HepG2 (cell line): ENCODE data around the gene TBX21. TPM values are rescaled to one million over a fixed set of nuclear protein-coding genes. Genes with fewer than 3 reads are reported as not detected.

Experiments
- ARID2 ChIP-seq: sonication (generic); formaldehyde crosslinking; IDR thresholded peaks from 2 replicates; pipeline ENCODE4 v1.8.1; 2022; ENCODE audit warnings: mild to moderate bottlenecking, missing genetic modification reagents, borderline replicate concordance
- CHCHD3 ChIP-seq: sonication (generic); formaldehyde crosslinking; IDR thresholded peaks from 2 replicates; pipeline ENCODE4 v1.8.0; 2022; ENCODE audit warnings: mild to moderate bottlenecking, missing genetic modification reagents, moderate library complexity
- GTF2F1 ChIP-seq: fragments of 150-350 bp; IDR thresholded peaks from 2 replicates; pipeline ENCODE4 v1.6.1; 2014; ENCODE audit warnings: low read length
- HNRNPL ChIP-seq: fragments of 200-400 bp; formaldehyde crosslinking; IDR thresholded peaks from 2 replicates; pipeline ENCODE4 v1.6.1; 2017; ENCODE audit warnings: mild to moderate bottlenecking, low read depth, low read length
- HOXA9 ChIP-seq: sonication (generic); formaldehyde crosslinking; IDR thresholded peaks from 2 replicates; pipeline ENCODE4 v1.8.1; 2022; ENCODE audit warnings: missing genetic modification reagents, mild to moderate bottlenecking, moderate library complexity, borderline replicate concordance
- KDM2A ChIP-seq: sonication (generic); formaldehyde crosslinking; IDR thresholded peaks from 2 replicates; pipeline ENCODE4 v1.4.0; 2020; ENCODE audit warnings: low read depth, missing genetic modification reagents, borderline replicate concordance
- NFIB ChIP-seq: sonication (generic); formaldehyde crosslinking; IDR thresholded peaks from 2 replicates; pipeline ENCODE4 v1.9.0; 2021; ENCODE audit warnings: missing genetic modification reagents, mild to moderate bottlenecking, borderline replicate concordance
- TRIM24 ChIP-seq: sonication (generic); formaldehyde crosslinking; IDR thresholded peaks from 2 replicates; pipeline ENCODE4 v1.8.0; 2022; ENCODE audit warnings: mild to moderate bottlenecking, missing genetic modification reagents
- ZNF431 ChIP-seq: sonication (generic); formaldehyde crosslinking; IDR thresholded peaks from 2 replicates; pipeline ENCODE4 v1.9.0; 2022; ENCODE audit warnings: missing genetic modification reagents, low read depth, mild to moderate bottlenecking, borderline replicate concordance
- ZNF432 ChIP-seq: sonication (generic); formaldehyde crosslinking; IDR thresholded peaks from 2 replicates; pipeline ENCODE4 v1.5.0; 2020; ENCODE audit warnings: missing genetic modification reagents, mild to moderate bottlenecking, borderline replicate concordance
- ZNF607 ChIP-seq: sonication (generic); formaldehyde crosslinking; IDR thresholded peaks from 2 replicates; pipeline ENCODE4 v1.5.1; 2020; ENCODE audit warnings: missing genetic modification reagents, mild to moderate bottlenecking, borderline replicate concordance
- ZNF777 ChIP-seq: sonication (generic); formaldehyde crosslinking; IDR thresholded peaks from 2 replicates; pipeline ENCODE4 v1.4.0; 2020; ENCODE audit warnings: missing genetic modification reagents
- polyA plus RNA-seq, 8 experiments: library from polyadenylated mRNA; depleted of rRNA in 3 of 8; stranded (reverse) in 7 of 8; unstranded in 1 of 8; fragments of >200 nt; fragmentation: Illumina TruSeq in 4 of 8; extraction: Trizol in 4 of 8; gene quantifications; 2 replicates each; pipeline versions ENCODE4 v1.2.1 to v1.2.3, GENCODE V29; 2011 to 2016; ENCODE audit warnings: low read depth in 4 of 8, missing spikeins in 1 of 8, mixed read lengths in 1 of 8; ENCODE audit not compliant: insufficient read depth in 1 of 8
- total RNA-seq, 5 experiments: library from RNA; depleted of rRNA; stranded (reverse); fragments of >200 nt; fragmentation: Illumina TruSeq; extraction: Trizol; gene quantifications; 2 replicates each; pipeline ENCODE4 v1.2.3, GENCODE V29; 2016; ENCODE audit warnings: low read depth in 1 of 5
- TF ChIP-seq, protein P1 (sequence below): sonication (generic); formaldehyde crosslinking; IDR thresholded peaks from 2 replicates; pipeline ENCODE4; 2020; ENCODE audit warnings: missing genetic modification reagents, mild to moderate bottlenecking, borderline replicate concordance
- TF ChIP-seq, protein P2 (sequence below): sonication (generic); formaldehyde crosslinking; IDR thresholded peaks from 2 replicates; pipeline ENCODE4 v1.4.0; 2020; ENCODE audit warnings: missing genetic modification reagents, borderline replicate concordance
- TF ChIP-seq, protein P3 (sequence below): sonication (generic); formaldehyde crosslinking; IDR thresholded peaks from 2 replicates; pipeline ENCODE4 v1.4.0; 2020; ENCODE audit warnings: mild to moderate bottlenecking, missing genetic modification reagents
- TF ChIP-seq, protein P4 (sequence below): sonication (generic); formaldehyde crosslinking; IDR thresholded peaks from 2 replicates; pipeline ENCODE4 v1.5.0; 2020; ENCODE audit warnings: missing genetic modification reagents, mild to moderate bottlenecking, borderline replicate concordance
- TF ChIP-seq, protein P5 (sequence below): sonication (generic); formaldehyde crosslinking; IDR thresholded peaks from 2 replicates; pipeline ENCODE4 v1.8.0; 2022; ENCODE audit warnings: mild to moderate bottlenecking, missing genetic modification reagents

Gene TBX21
- total and polyA plus RNA-seq, 2 of the 13 experiments (the other 11 are each of a cell fraction or from before 2014, with no cell fraction given), result not detected

DNA sequence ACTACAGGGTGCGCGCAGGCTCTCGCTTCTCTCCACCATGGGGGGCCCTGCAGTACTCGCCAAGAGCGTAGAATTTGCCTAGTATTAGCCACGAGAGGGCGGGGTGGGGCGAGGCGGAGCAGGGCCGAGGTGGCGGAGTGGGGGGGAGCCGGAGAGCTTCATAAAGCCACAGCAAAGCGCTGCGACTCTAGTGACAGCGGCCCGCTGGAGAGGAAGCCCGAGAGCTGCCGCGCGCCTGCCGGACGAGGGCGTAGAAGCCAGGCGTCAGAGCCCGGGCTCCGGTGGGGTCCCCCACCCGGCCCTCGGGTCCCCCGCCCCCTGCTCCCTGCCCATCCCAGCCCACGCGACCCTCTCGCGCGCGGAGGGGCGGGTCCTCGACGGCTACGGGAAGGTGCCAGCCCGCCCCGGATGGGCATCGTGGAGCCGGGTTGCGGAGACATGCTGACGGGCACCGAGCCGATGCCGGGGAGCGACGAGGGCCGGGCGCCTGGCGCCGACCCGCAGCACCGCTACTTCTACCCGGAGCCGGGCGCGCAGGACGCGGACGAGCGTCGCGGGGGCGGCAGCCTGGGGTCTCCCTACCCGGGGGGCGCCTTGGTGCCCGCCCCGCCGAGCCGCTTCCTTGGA is at the start of gene TBX21 (continued):
- TF ChIP-seq, protein P1, sequence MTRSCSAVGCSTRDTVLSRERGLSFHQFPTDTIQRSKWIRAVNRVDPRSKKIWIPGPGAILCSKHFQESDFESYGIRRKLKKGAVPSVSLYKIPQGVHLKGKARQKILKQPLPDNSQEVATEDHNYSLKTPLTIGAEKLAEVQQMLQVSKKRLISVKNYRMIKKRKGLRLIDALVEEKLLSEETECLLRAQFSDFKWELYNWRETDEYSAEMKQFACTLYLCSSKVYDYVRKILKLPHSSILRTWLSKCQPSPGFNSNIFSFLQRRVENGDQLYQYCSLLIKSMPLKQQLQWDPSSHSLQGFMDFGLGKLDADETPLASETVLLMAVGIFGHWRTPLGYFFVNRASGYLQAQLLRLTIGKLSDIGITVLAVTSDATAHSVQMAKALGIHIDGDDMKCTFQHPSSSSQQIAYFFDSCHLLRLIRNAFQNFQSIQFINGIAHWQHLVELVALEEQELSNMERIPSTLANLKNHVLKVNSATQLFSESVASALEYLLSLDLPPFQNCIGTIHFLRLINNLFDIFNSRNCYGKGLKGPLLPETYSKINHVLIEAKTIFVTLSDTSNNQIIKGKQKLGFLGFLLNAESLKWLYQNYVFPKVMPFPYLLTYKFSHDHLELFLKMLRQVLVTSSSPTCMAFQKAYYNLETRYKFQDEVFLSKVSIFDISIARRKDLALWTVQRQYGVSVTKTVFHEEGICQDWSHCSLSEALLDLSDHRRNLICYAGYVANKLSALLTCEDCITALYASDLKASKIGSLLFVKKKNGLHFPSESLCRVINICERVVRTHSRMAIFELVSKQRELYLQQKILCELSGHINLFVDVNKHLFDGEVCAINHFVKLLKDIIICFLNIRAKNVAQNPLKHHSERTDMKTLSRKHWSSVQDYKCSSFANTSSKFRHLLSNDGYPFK, result 0 out of 2 replicates have a peak, but pooled peaks have one; percentile 14
- no peak for TF ChIP-seq GTF2F1
- TF ChIP-seq, protein P2, sequence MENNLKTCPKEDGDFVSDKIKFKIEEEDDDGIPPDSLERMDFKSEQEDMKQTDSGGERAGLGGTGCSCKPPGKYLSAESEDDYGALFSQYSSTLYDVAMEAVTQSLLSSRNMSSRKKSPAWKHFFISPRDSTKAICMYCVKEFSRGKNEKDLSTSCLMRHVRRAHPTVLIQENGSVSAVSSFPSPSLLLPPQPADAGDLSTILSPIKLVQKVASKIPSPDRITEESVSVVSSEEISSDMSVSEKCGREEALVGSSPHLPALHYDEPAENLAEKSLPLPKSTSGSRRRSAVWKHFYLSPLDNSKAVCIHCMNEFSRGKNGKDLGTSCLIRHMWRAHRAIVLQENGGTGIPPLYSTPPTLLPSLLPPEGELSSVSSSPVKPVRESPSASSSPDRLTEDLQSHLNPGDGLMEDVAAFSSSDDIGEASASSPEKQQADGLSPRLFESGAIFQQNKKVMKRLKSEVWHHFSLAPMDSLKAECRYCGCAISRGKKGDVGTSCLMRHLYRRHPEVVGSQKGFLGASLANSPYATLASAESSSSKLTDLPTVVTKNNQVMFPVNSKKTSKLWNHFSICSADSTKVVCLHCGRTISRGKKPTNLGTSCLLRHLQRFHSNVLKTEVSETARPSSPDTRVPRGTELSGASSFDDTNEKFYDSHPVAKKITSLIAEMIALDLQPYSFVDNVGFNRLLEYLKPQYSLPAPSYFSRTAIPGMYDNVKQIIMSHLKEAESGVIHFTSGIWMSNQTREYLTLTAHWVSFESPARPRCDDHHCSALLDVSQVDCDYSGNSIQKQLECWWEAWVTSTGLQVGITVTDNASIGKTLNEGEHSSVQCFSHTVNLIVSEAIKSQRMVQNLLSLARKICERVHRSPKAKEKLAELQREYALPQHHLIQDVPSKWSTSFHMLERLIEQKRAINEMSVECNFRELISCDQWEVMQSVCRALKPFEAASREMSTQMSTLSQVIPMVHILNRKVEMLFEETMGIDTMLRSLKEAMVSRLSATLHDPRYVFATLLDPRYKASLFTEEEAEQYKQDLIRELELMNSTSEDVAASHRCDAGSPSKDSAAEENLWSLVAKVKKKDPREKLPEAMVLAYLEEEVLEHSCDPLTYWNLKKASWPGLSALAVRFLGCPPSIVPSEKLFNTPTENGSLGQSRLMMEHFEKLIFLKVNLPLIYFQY (CRISPR knock-in tag), result 0 out of 2 replicates have a peak, but pooled peaks have one; percentile 23
- no peak for TF ChIP-seq CHCHD3 (CRISPR knock-in tag)
- 0 out of 2 replicates have a peak, but pooled peaks have one; percentile 31 for TF ChIP-seq HOXA9 (CRISPR knock-in tag)
- TF ChIP-seq TRIM24, result no peak
- no peak for TF ChIP-seq ZNF431 (CRISPR knock-in tag)
- TF ChIP-seq ZNF432 (CRISPR knock-in tag), result no peak
- TF ChIP-seq ZNF607, result no peak
- TF ChIP-seq ZNF777 (CRISPR knock-in tag), result peak; percentile 92
- TF ChIP-seq, protein P3, sequence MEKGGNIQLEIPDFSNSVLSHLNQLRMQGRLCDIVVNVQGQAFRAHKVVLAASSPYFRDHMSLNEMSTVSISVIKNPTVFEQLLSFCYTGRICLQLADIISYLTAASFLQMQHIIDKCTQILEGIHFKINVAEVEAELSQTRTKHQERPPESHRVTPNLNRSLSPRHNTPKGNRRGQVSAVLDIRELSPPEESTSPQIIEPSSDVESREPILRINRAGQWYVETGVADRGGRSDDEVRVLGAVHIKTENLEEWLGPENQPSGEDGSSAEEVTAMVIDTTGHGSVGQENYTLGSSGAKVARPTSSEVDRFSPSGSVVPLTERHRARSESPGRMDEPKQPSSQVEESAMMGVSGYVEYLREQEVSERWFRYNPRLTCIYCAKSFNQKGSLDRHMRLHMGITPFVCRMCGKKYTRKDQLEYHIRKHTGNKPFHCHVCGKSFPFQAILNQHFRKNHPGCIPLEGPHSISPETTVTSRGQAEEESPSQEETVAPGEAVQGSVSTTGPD (CRISPR knock-in tag), result no peak
- peak; percentile 73; the same call in 1 of the 2 replicates for TF ChIP-seq KDM2A
- TF ChIP-seq, protein P4, sequence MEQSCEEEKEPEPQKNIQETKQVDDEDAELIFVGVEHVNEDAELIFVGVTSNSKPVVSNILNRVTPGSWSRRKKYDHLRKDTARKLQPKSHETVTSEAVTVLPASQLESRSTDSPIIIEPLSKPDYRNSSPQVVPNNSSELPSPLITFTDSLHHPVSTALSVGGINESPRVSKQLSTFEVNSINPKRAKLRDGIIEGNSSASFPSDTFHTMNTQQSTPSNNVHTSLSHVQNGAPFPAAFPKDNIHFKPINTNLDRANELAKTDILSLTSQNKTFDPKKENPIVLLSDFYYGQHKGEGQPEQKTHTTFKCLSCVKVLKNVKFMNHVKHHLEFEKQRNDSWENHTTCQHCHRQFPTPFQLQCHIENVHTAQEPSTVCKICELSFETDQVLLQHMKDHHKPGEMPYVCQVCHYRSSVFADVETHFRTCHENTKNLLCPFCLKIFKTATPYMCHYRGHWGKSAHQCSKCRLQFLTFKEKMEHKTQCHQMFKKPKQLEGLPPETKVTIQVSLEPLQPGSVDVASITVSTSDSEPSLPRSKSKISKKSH (CRISPR knock-in tag), result no peak
- TF ChIP-seq, protein P5, sequence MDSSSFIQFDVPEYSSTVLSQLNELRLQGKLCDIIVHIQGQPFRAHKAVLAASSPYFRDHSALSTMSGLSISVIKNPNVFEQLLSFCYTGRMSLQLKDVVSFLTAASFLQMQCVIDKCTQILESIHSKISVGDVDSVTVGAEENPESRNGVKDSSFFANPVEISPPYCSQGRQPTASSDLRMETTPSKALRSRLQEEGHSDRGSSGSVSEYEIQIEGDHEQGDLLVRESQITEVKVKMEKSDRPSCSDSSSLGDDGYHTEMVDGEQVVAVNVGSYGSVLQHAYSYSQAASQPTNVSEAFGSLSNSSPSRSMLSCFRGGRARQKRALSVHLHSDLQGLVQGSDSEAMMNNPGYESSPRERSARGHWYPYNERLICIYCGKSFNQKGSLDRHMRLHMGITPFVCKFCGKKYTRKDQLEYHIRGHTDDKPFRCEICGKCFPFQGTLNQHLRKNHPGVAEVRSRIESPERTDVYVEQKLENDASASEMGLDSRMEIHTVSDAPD, result no peak
- TF ChIP-seq HNRNPL, result no peak
- TF ChIP-seq ARID2 (CRISPR knock-in tag), result peak; percentile 37; the same call in 1 of the 2 replicates
- no peak for TF ChIP-seq NFIB (CRISPR knock-in tag)
